K562 (cell line): ENCODE measurements around the gene EIF3K. TPM values are rescaled to one million over a fixed set of nuclear protein-coding genes. Genes with fewer than 3 reads are reported as not detected.

ENCODE experiments used
- ATAC-seq: fragments of 200-7000 bp; cut with Tn5 transposase; 3 replicates; pipeline ENCODE4 v1.9.1; 2020; ENCODE audit warnings: moderate library complexity
- BruUV-seq: library from RNA; stranded (reverse); fragments of 400-500 nt; replicated peaks from 2 replicates; lab custom pipeline; 2021; lab: Mats Ljungman, UMichigan
- CTCF ChIA-PET: fragments of 300-600 bp; formaldehyde crosslinking; extraction: SDS; loops from one replicate; lab custom pipeline; 2021; ENCODE audit warnings: low intra/inter-chr PET ratio; lab: Yijun Ruan, JAX
- POLR2A ChIA-PET: fragments of 300-600, 350-650 bp; sonication (Branson Sonifier 250); formaldehyde crosslinking; extraction: SDS; loops from one replicate; lab custom pipeline; 2021; ENCODE audit warnings: antibody characterized with exemption, inconsistent platforms; lab: Yijun Ruan, JAX
- DNase-seq, 4 experiments: peaks; one replicate each; pipeline versions ENCODE4 v3.0.0 to v3.0.0-alpha.2; 2011 to 2018; ENCODE audit warnings: low spot score in 3 of 4, mixed read lengths in 3 of 4; ENCODE audit errors: extremely low read depth in 1 of 4
- FAIRE-seq: peaks from 2 replicates; lab custom pipeline; 2011; peaks lifted over from hg19 to GRCh38; lab: Jason Lieb, UNC
- H2AFZ ChIP-seq: 2 replicates; pipeline ENCODE4 v1.6.0; 2011; ENCODE audit warnings: low read depth, low read length, control low read depth, inconsistent platforms
- H3K27ac ChIP-seq: fragments of 200-600 bp; 3 replicates; pipeline ENCODE4 v1.8.0; 2011; ENCODE audit warnings: low read depth, mild to moderate bottlenecking, control low read depth, inconsistent platforms, low read length, moderate library complexity, mixed read lengths; ENCODE audit errors: extremely low read depth
- H3K27me3 ChIP-seq, 2 experiments: fragments of 300-600 bp in 1 of 2; 2 replicates in 1 of 2; 3 replicates in 1 of 2; pipeline versions ENCODE4 v1.6.0 to v1.8.0; 2011; ENCODE audit warnings: inconsistent platforms in 2 of 2, low read length in 2 of 2, mild to moderate bottlenecking in 1 of 2, mixed read lengths in 1 of 2, moderate library complexity in 1 of 2; ENCODE audit not compliant: control insufficient read depth in 2 of 2, insufficient read depth in 2 of 2
- H3K36me3 ChIP-seq: fragments of 300-600 bp; 3 replicates; pipeline ENCODE4 v1.8.0; 2011; ENCODE audit warnings: mild to moderate bottlenecking, low read length, inconsistent platforms; ENCODE audit not compliant: control insufficient read depth, insufficient read depth
- H3K4me1 ChIP-seq, 2 experiments: fragments of 200-600 bp in 1 of 2; replicated peaks in 1 of 2; 2 replicates in 1 of 2; 3 replicates in 1 of 2; pipeline versions ENCODE4 v1.5.1 to v1.8.0; 2011; ENCODE audit warnings: inconsistent platforms in 2 of 2, low read length in 2 of 2, mild to moderate bottlenecking in 1 of 2, mixed read lengths in 1 of 2, moderate library complexity in 1 of 2; ENCODE audit not compliant: control insufficient read depth in 2 of 2, insufficient read depth in 2 of 2
- H3K4me2 ChIP-seq: 2 replicates; pipeline ENCODE4 v1.6.1; 2011; ENCODE audit warnings: low read length, control low read depth, inconsistent platforms, mixed read lengths; ENCODE audit not compliant: insufficient read depth
- H3K4me3 ChIP-seq: fragments of 200-600 bp; sonication (generic), shearing (Covaris generic); 2 replicates; pipeline ENCODE4 v1.5.1; 2016; ENCODE audit warnings: control low read depth, inconsistent platforms
- H3K79me2 ChIP-seq: fragments of 200-600 bp; 3 replicates; pipeline ENCODE4 v1.8.0; 2011; ENCODE audit warnings: low read length, inconsistent platforms; ENCODE audit not compliant: control insufficient read depth, insufficient read depth
- H3K9ac ChIP-seq, 2 experiments: 2 replicates each; pipeline versions ENCODE4 v1.6.0 to v1.6.1; 2011; ENCODE audit warnings: low read depth in 2 of 2, low read length in 2 of 2, control low read depth in 1 of 2, inconsistent platforms in 1 of 2, mild to moderate bottlenecking in 1 of 2, mixed read lengths in 1 of 2; ENCODE audit not compliant: insufficient read depth in 1 of 2
- H3K9me1 ChIP-seq: one replicate; pipeline ENCODE4 v1.6.0; 2011; ENCODE audit warnings: inconsistent platforms, mild to moderate bottlenecking, low read length, moderate library complexity; ENCODE audit not compliant: control insufficient read depth, insufficient read depth
- H3K9me3 ChIP-seq: replicated peaks from 2 replicates; pipeline ENCODE4 v1.5.1; 2011; ENCODE audit warnings: low read depth, low read length, inconsistent platforms; ENCODE audit not compliant: control insufficient read depth, insufficient read depth
- H4K20me1 ChIP-seq: replicated peaks from 2 replicates; pipeline ENCODE4 v1.6.1; 2011; ENCODE audit warnings: low read length, inconsistent platforms, mixed read lengths; ENCODE audit not compliant: control insufficient read depth, insufficient read depth
- E2F6 ChIP-seq, 2 experiments: IDR thresholded peaks; 2 replicates each; pipeline ENCODE4 v1.6.1; 2011; ENCODE audit warnings: borderline replicate concordance in 1 of 2, control low read depth in 1 of 2, low read depth in 1 of 2, low read length in 1 of 2, mild to moderate bottlenecking in 1 of 2, mixed read lengths in 1 of 2, moderate library complexity in 1 of 2; ENCODE audit not compliant: insufficient read depth in 1 of 2, insufficient read length in 1 of 2, poor library complexity in 1 of 2, severe bottlenecking in 1 of 2; ENCODE audit errors: extremely low read depth in 1 of 2
- ESRRA ChIP-seq: fragments of 450-650 bp; IDR thresholded peaks from 2 replicates; pipeline ENCODE4 v1.6.1; 2014; ENCODE audit warnings: low read depth, mild to moderate bottlenecking, moderate library complexity, borderline replicate concordance
- EZH2 ChIP-seq: IDR thresholded peaks from 2 replicates; pipeline ENCODE4 v1.6.1; 2012; ENCODE audit warnings: low read depth, mild to moderate bottlenecking, inconsistent platforms, low read length, borderline replicate concordance
- HMG20B ChIP-seq: fragments of 250-450 bp; sonication (Bioruptor Pico); IDR thresholded peaks from 2 replicates; pipeline ENCODE4 v1.5.0; 2021; ENCODE audit warnings: mild to moderate bottlenecking
- L3MBTL2 ChIP-seq: fragments of 450-650 bp; IDR thresholded peaks from 2 replicates; pipeline ENCODE4 v1.6.1; 2016; ENCODE audit warnings: mild to moderate bottlenecking, moderate library complexity
- MLLT1 ChIP-seq, 2 experiments: fragments of 450-650 bp; IDR thresholded peaks; 2 replicates each; pipeline ENCODE4 v1.6.1; 2016
- NFIX ChIP-seq: fragments of 250-450 bp; sonication (Bioruptor Pico); IDR thresholded peaks from 2 replicates; pipeline ENCODE4 v1.4.0; 2020; ENCODE audit warnings: low read depth, mild to moderate bottlenecking, moderate library complexity
- NR4A1 ChIP-seq, 2 experiments: fragments of 250-450 bp in 1 of 2; fragments of 450-650 bp in 1 of 2; sonication (Bioruptor Pico) in 1 of 2; IDR thresholded peaks; 2 replicates each; pipeline versions ENCODE4 v1.4.0 to v1.6.1; 2016 to 2020; ENCODE audit warnings: mild to moderate bottlenecking in 2 of 2, missing compliant biosample characterization in 1 of 2, missing genetic modification characterization in 1 of 2, moderate library complexity in 1 of 2
- RBM17 ChIP-seq: fragments of 200-400 bp; formaldehyde crosslinking; IDR thresholded peaks from 2 replicates; pipeline ENCODE4 v1.6.1; 2017; ENCODE audit warnings: low read depth, mild to moderate bottlenecking, low read length, borderline replicate concordance
- SAP30 ChIP-seq: fragments of 200-600 bp; sonication (generic); IDR thresholded peaks from 2 replicates; pipeline ENCODE4 v1.6.1; 2012; ENCODE audit warnings: borderline replicate concordance, low read depth, mild to moderate bottlenecking, moderate library complexity, low read length, control low read depth, inconsistent platforms; ENCODE audit not compliant: insufficient read depth, poor library complexity, severe bottlenecking
- SMARCC2 ChIP-seq: fragments of 450-650 bp; IDR thresholded peaks from 2 replicates; pipeline ENCODE4 v1.6.1; 2017; ENCODE audit warnings: antibody characterized with exemption, moderate library complexity, mild to moderate bottlenecking, low read depth
- SPI1 ChIP-seq: IDR thresholded peaks from 2 replicates; pipeline ENCODE4 v1.6.1; 2011; ENCODE audit warnings: low read depth, low read length, control low read depth, borderline replicate concordance
- ZNF384 ChIP-seq: IDR thresholded peaks from 2 replicates; pipeline ENCODE4 v1.6.1; 2012; ENCODE audit warnings: low read depth, low read length, improper control_type of control experiment
- ZNF395 ChIP-seq: fragments of 200-800 bp; sonication (Bioruptor generic); IDR thresholded peaks from 2 replicates; pipeline ENCODE4 v1.6.1; 2017; ENCODE audit warnings: missing genetic modification characterization, missing compliant biosample characterization
- WGBS: fragments of 100-300 bp; shearing (Covaris generic); methylation state at CpG from one replicate; pipeline ENCODE4 v1.1.6; 2016; ENCODE audit warnings: low coverage, mixed read lengths; ENCODE audit not compliant: insufficient coverage; ENCODE audit errors: missing lambda C conversion rate; 5-methylcytosine and 5-hydroxymethylcytosine counted together
- in situ Hi-C: fragments of 300-500 bp; cut with MboI; formaldehyde crosslinking; loops from 4 replicates; pipeline ENCODE4 v1.15.0; 2018; ENCODE audit warnings: inconsistent platforms, mixed read lengths
- intact Hi-C: fragments of 100-400 bp; cut with micrococcal nuclease; formaldehyde crosslinking; loops from 2 replicates; pipeline ENCODE4 v1.14.2; 2022
- polyA plus RNA-seq, 8 experiments: library from polyadenylated mRNA; depleted of rRNA in 4 of 8; stranded (reverse) in 5 of 8; unstranded in 3 of 8; fragments of >200 nt; fragmentation: Nextera tagmentation in 2 of 8; fragmentation: Illumina TruSeq in 1 of 8; extraction: Ambion mirVana in 2 of 8; extraction: Trizol in 1 of 8; gene quantifications; 2 replicates each; pipeline versions ENCODE4 v1.2.1 to v1.2.3, GENCODE V29; 2011 to 2014; ENCODE audit warnings: inconsistent platforms in 1 of 8, missing spikeins in 1 of 8
- total RNA-seq, 7 experiments: library from RNA; depleted of rRNA in 6 of 7; stranded (reverse); fragments of >200 nt in 6 of 7; fragmentation: Illumina TruSeq in 2 of 7; extraction: Trizol in 2 of 7; gene quantifications; 2 replicates each; pipeline versions ENCODE4 v1.2.1 to v1.2.3, GENCODE V29; 2011 to 2021; ENCODE audit warnings: low replicate concordance in 1 of 7
- TF ChIP-seq, protein P1 (sequence below): fragments of 450-650 bp; IDR thresholded peaks from one replicate; pipeline ENCODE4 v1.6.1; 2018; ENCODE audit warnings: mild to moderate bottlenecking, moderate library complexity; ENCODE audit not compliant: partially characterized antibody

The EIF3K gene
- total and polyA plus RNA-seq, 9 of the 15 experiments (the other 6 are each of a cell fraction or from before 2014, with no cell fraction given): 387 to 1,827 (median 733) TPM

DNA sequence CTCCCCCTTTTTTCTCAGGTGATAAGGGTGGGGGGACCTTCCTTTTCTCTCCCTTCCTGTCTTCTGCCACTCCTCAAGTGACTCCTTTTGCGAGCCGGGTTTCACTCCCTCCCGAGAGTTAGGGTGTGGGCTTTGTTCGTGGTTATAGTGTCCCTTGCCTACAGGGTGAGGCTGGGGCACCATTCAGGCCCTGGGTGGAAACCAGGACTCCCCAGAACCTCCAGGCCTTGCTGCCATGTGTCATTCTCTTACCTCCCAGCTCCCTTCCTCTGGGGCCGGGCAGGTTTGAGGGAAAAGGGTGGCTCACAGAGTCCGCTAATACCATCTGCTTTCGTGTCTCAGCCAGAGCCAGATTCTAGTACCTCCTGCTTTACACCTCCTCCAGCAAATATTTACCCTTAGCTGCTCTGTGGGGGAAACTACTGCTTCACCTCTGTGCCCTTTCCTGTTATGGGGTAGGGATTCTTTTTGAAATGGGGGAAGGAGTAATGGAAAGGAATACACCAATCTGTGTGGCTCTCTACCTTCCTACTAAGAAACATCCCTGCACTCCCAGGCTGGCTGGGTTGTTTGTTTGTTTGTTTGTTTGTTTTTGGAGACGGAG lies 31.3 kb downstream of the EIF3K start:
- TSS peak; percentile 14 for BruUV-seq
- peak overlapping the region; percentile 94 for H3K4me2 ChIP-seq
- H3K9ac ChIP-seq: peak overlapping the region; percentile 84 to 89
- peaks cover 32% of the 10 kb centered on the region; the same call in 2 of the 3 replicates for H3K36me3 ChIP-seq
- intact Hi-C loops: loop anchor here (5.0 kb wide), 1 partner anchor 37 kb away; no protein-coding TSS in a partner anchor
- in situ Hi-C loops: no loop called here
- H3K79me2 ChIP-seq: peaks cover 79% of the 10 kb centered on the region
- no peak overlapping the region for H2AFZ ChIP-seq
- H3K4me3 ChIP-seq: peak overlapping the region; percentile 99
- peaks cover 33% of the 10 kb centered on the region for H4K20me1 ChIP-seq
- WGBS: 18% methylated on average over 6 of the region's 8 CpGs
- CTCF ChIA-PET: no interaction called here
- DNase-seq (peak in 1 of 4 experiments; percentile 48), FAIRE-seq (peak; percentile 62), ATAC-seq (no peak)
- H3K27me3 ChIP-seq: no peaks in the 10 kb centered on the region
- H3K9me1 ChIP-seq: no peaks in the 10 kb centered on the region
- H3K4me1 ChIP-seq: peaks cover 42 to 43% of the 10 kb centered on the region in 2 experiments
- no peaks in the 10 kb centered on the region for H3K9me3 ChIP-seq
- POLR2A ChIA-PET: interaction anchor here (0.9 to 3.8 kb wide), 9 partner anchors 9 to 143 kb away, joined by 3 to 17 read pairs (median 3); no protein-coding TSS in a partner anchor
- peak overlapping the region; percentile 61 for H3K27ac ChIP-seq
- TF ChIP-seq HMG20B (CRISPR knock-in tag) (no peak), ESRRA (no peak), ZNF384 (no peak), MLLT1 (IDR thresholded peaks at IDR 0.05) (no peak), SMARCC2 (no peak), EZH2 (no peak), L3MBTL2 (0 out of 2 replicates have a peak, but pooled peaks have one; percentile 6), NFIX (CRISPR knock-in tag) (no peak), RBM17 (no peak), SPI1 (no peak), SAP30 (peak; percentile 11), NR4A1 (CRISPR knock-in tag; IDR thresholded peaks at IDR 0.05) (no peak), NR4A1 (tag; IDR thresholded peaks at IDR 0.05) (no peak), ZNF395 (no peak), E2F6 (IDR thresholded peaks at IDR 0.05; ENCODE audit: borderline replicate concordance in 1 of 2, extremely low read depth in 1 of 2, insufficient read depth in 1 of 2, insufficient read length in 1 of 2, low read depth in 1 of 2, low read length in 1 of 2, poor library complexity in 1 of 2, severe bottlenecking in 1 of 2) (no peak)
- TF ChIP-seq, protein P1, sequence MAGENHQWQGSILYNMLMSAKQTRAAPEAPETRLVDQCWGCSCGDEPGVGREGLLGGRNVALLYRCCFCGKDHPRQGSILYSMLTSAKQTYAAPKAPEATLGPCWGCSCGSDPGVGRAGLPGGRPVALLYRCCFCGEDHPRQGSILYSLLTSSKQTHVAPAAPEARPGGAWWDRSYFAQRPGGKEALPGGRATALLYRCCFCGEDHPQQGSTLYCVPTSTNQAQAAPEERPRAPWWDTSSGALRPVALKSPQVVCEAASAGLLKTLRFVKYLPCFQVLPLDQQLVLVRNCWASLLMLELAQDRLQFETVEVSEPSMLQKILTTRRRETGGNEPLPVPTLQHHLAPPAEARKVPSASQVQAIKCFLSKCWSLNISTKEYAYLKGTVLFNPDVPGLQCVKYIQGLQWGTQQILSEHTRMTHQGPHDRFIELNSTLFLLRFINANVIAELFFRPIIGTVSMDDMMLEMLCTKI: no peak
